ENCODE results near the gene NUP37. TPM values are rescaled to one million over a fixed set of nuclear protein-coding genes. Genes with fewer than 3 reads are reported as not detected.

Gene NUP37
- total and polyA plus RNA-seq, 2 of the 13 experiments (the other 11 are each of a cell fraction or from before 2014, with no cell fraction given), result 50.6 to 80.1 TPM

- TF ChIP-seq ARID5B (CRISPR knock-in tag; IDR thresholded peaks at IDR 0.05), result peak; percentile 60
- peak; percentile 83; the same call in 1 of the 2 replicates for TF ChIP-seq ERF (CRISPR knock-in tag; IDR thresholded peaks at IDR 0.05)
- 0 out of 2 replicates have a peak, but pooled peaks have one; percentile 39 for TF ChIP-seq ZSCAN25 (CRISPR knock-in tag; IDR thresholded peaks at IDR 0.05)
- TF ChIP-seq SCMH1 (CRISPR knock-in tag; IDR thresholded peaks at IDR 0.05; ENCODE audit: borderline replicate concordance), result no peak
- peak; percentile 67; the same call in 1 of the 2 replicates for TF ChIP-seq MIXL1 (CRISPR knock-in tag; IDR thresholded peaks at IDR 0.05)
- TF ChIP-seq ASH2L (IDR thresholded peaks at IDR 0.05; ENCODE audit: insufficient read length, low read depth, low read length), result peak; percentile 99
- TF ChIP-seq ZIK1 (CRISPR knock-in tag; IDR thresholded peaks at IDR 0.05; ENCODE audit: borderline replicate concordance, low read depth), result peak; percentile 18; the same call in 1 of the 2 replicates
- no peak for TF ChIP-seq ZNF841 (CRISPR knock-in tag; IDR thresholded peaks at IDR 0.05; ENCODE audit: borderline replicate concordance)
- TF ChIP-seq NFIC (IDR thresholded peaks at IDR 0.05; ENCODE audit: low read length), result 0 out of 2 replicates have a peak, but pooled peaks have one; percentile 16
- peak; percentile 62; the same call in 1 of the 2 replicates for TF ChIP-seq ZNF792 (CRISPR knock-in tag; IDR thresholded peaks at IDR 0.05)
- peak; percentile 82; the same call in 1 of the 2 replicates for TF ChIP-seq FOXK1 (CRISPR knock-in tag; IDR thresholded peaks at IDR 0.05; ENCODE audit: borderline replicate concordance, low read depth)
- peak; percentile 65; the same call in 1 of the 2 replicates for TF ChIP-seq FOSL2 (CRISPR knock-in tag; IDR thresholded peaks at IDR 0.05)
- TF ChIP-seq CCDC6 (CRISPR knock-in tag; IDR thresholded peaks at IDR 0.05), result peak; percentile 81
- peak; percentile 88 for TF ChIP-seq ZNF605 (CRISPR knock-in tag; IDR thresholded peaks at IDR 0.05)
- no peak for TF ChIP-seq RFX5 (IDR thresholded peaks at IDR 0.05; ENCODE audit: low read depth, low read length)
- peak; percentile 76 to 83; a peak in 3 of 4 replicates for TF ChIP-seq HMGXB4 (CRISPR knock-in tag; IDR thresholded peaks at IDR 0.05; ENCODE audit: borderline replicate concordance in 1 of 2, low read depth in 1 of 2)
- TF ChIP-seq PRMT3 (CRISPR knock-in tag; IDR thresholded peaks at IDR 0.05; ENCODE audit: borderline replicate concordance, low read depth), result peak; percentile 46; the same call in 1 of the 2 replicates
- TF ChIP-seq KDM5A (IDR thresholded peaks at IDR 0.05; ENCODE audit: borderline replicate concordance, low read length), result peak; percentile 89
- peak; percentile 73; the same call in 1 of the 2 replicates for TF ChIP-seq IRX3 (CRISPR knock-in tag; IDR thresholded peaks at IDR 0.05; ENCODE audit: borderline replicate concordance, low read depth)
- TF ChIP-seq ZNF256 (CRISPR knock-in tag; conservative IDR thresholded peaks at IDR 0.05), result peak; percentile 90; the same call in 1 of the 2 replicates
- TF ChIP-seq HMG20B (CRISPR knock-in tag; conservative IDR thresholded peaks at IDR 0.05), result 0 out of 2 replicates have a peak, but pooled peaks have one; percentile 36
- TF ChIP-seq ZNF713 (CRISPR knock-in tag; IDR thresholded peaks at IDR 0.05), result 0 out of 2 replicates have a peak, but pooled peaks have one; percentile 67
- TF ChIP-seq TP53 (CRISPR knock-in tag; conservative IDR thresholded peaks at IDR 0.05), result 0 out of 2 replicates have a peak, but pooled peaks have one; percentile 28
- no peak for TF ChIP-seq CEBPG (CRISPR knock-in tag; IDR thresholded peaks at IDR 0.05)
- peak; percentile 65; the same call in 1 of the 2 replicates for TF ChIP-seq RNF2 (conservative IDR thresholded peaks at IDR 0.05; ENCODE audit: low read depth)
Measured at GRCh38 chr12:102119674-102120563, at the start of gene NUP37, which contains the start of gene PARPBP (continued).
